ENCODE results near the gene EFHD2.

DNA sequence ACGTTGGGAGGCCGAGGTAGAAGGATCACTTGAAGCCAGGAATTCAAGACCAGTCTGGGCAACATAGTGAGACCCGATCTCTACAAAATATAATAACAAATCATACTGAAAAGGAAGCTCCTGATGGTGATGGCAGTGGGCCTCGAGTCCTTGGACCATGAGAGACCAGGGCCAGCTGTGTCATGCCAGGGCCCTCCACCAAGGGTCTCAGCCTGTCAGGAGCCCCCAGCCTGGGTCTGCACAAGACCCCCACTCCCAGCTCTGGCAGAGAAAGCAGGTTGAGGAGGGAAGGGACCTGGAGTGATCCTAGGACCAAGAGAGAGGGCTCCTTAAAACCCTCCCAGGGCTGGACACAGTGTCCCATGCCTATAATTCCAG is 21.9 kb downstream of the EFHD2 start:
- TF ChIP-seq, protein P1, sequence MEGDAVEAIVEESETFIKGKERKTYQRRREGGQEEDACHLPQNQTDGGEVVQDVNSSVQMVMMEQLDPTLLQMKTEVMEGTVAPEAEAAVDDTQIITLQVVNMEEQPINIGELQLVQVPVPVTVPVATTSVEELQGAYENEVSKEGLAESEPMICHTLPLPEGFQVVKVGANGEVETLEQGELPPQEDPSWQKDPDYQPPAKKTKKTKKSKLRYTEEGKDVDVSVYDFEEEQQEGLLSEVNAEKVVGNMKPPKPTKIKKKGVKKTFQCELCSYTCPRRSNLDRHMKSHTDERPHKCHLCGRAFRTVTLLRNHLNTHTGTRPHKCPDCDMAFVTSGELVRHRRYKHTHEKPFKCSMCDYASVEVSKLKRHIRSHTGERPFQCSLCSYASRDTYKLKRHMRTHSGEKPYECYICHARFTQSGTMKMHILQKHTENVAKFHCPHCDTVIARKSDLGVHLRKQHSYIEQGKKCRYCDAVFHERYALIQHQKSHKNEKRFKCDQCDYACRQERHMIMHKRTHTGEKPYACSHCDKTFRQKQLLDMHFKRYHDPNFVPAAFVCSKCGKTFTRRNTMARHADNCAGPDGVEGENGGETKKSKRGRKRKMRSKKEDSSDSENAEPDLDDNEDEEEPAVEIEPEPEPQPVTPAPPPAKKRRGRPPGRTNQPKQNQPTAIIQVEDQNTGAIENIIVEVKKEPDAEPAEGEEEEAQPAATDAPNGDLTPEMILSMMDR (IDR thresholded peaks at IDR 0.05) = no peak
- no peak for TF ChIP-seq POLR2AphosphoS5 (IDR thresholded peaks at IDR 0.05)

All from transverse colon (tissue), 4 donors.